ENCODE results near the gene ASPG. TPM values are rescaled to one million over a fixed set of nuclear protein-coding genes. Genes with fewer than 3 reads are reported as not detected.

Gene ASPG
- total and polyA plus RNA-seq, 2 donors, result 2.2 to 2.7 TPM

- DNase-seq (ENCODE audit: extremely low spot score), result no peak
- 86% methylated on average over 42 of the region's 42 CpGs for WGBS
- Histone ChIP-seq H3K27ac (ENCODE audit: low read depth) (no peak overlapping the region), H3K4me1 (ENCODE audit: insufficient read depth) (no peaks in the 10 kb centered on the region), H3K36me3 (ENCODE audit: insufficient read depth) (no peaks in the 10 kb centered on the region), H3K4me3 (ENCODE audit: low read depth, low read length) (no peak overlapping the region)
Measured at GRCh38 chr14:104157016-104157928, 71.8 kb downstream of the ASPG start.

GRCh38 chr14:104158827-104159798 is 73.6 kb downstream of the ASPG start:
- H3K4me3 ChIP-seq (ENCODE audit: low read depth, low read length), result no peak overlapping the region
- 85% methylated on average over 51 of the region's 51 CpGs for WGBS
- DNase-seq (ENCODE audit: extremely low spot score), result no peak
- no peaks in the 10 kb centered on the region for H3K36me3 ChIP-seq (ENCODE audit: insufficient read depth)
- no peak overlapping the region for H3K27ac ChIP-seq (ENCODE audit: low read depth)
- no peaks in the 10 kb centered on the region for H3K4me1 ChIP-seq (ENCODE audit: insufficient read depth)

DNA sequence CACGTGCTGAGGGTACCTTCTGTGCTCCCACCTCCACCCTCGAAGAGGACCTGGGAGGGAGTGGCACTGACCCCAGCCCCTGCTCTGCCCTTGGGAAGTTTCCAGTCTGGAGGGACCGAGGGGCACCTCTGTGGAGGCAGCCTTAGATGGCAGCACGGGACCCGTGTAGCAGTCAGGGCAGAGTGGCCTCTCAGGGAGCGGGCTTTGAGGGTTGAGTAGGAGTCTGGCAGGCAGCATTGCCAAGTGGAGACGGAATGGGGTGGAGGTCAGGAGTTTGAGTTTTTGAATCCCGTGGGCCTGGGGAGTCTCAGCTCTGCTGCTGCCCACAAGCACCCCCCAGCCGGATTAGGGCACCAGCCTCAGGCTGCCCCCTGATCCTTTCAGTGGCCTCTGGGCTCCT is 74.5 kb downstream of the ASPG start:
- Histone ChIP-seq H3K27ac (ENCODE audit: low read depth) (no peak overlapping the region), H3K4me3 (ENCODE audit: low read depth, low read length) (no peak overlapping the region), H3K4me1 (ENCODE audit: insufficient read depth) (no peaks in the 10 kb centered on the region), H3K36me3 (ENCODE audit: insufficient read depth) (no peaks in the 10 kb centered on the region)
- 91% methylated on average over 9 of the region's 9 CpGs for WGBS
- DNase-seq (ENCODE audit: extremely low spot score), result no peak

- H3K27ac ChIP-seq (ENCODE audit: low read depth), result no peak overlapping the region
- no peaks in the 10 kb centered on the region for H3K36me3 ChIP-seq (ENCODE audit: insufficient read depth)
- no peak overlapping the region for H3K4me3 ChIP-seq (ENCODE audit: low read depth, low read length)
- 88% methylated on average over 23 of the region's 23 CpGs for WGBS
- H3K4me1 ChIP-seq (ENCODE audit: insufficient read depth), result no peaks in the 10 kb centered on the region
- no peak for DNase-seq (ENCODE audit: extremely low spot score)
Measured at GRCh38 chr14:104161602-104162367, 76.3 kb downstream of the ASPG start.

GRCh38 chr14:104162495-104162894 is 77.0 kb downstream of the ASPG start:
- Histone ChIP-seq H3K4me1 (ENCODE audit: insufficient read depth) (no peaks in the 10 kb centered on the region), H3K36me3 (ENCODE audit: insufficient read depth) (no peaks in the 10 kb centered on the region), H3K4me3 (ENCODE audit: low read depth, low read length) (no peak overlapping the region), H3K27ac (ENCODE audit: low read depth) (no peak overlapping the region)
- no peak for DNase-seq (ENCODE audit: extremely low spot score)
- 86% methylated on average over 9 of the region's 9 CpGs for WGBS

GRCh38 chr14:104163541-104163940 is 78.0 kb downstream of the ASPG start:
- H3K4me3 ChIP-seq (ENCODE audit: low read depth, low read length), result no peak overlapping the region
- 87% methylated on average over 21 of the region's 21 CpGs for WGBS
- no peaks in the 10 kb centered on the region for H3K4me1 ChIP-seq (ENCODE audit: insufficient read depth)
- no peak for DNase-seq (ENCODE audit: extremely low spot score)
- H3K36me3 ChIP-seq (ENCODE audit: insufficient read depth), result no peaks in the 10 kb centered on the region
- no peak overlapping the region for H3K27ac ChIP-seq (ENCODE audit: low read depth)

DNA sequence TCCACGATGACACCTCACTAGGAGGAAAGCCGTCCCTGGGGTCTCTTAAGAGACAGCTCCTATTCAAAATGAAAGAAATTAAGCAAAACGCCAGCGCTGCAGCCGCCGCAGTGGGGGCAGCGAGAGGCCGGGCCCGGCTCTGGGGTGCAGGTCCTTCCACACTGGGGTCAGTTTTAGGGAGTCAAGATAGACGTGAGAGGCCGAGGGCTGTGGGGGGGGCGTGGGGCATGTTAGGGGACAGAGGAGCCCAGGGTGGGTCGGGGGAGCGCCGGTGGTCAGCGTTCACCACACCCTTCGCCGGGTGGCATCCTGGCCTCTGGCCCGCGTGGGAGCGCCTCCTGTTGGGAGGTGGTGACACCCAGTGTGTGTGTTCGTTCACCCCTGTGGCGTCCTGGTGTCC is 78.5 kb downstream of the ASPG start:
- Histone ChIP-seq H3K4me1 (ENCODE audit: insufficient read depth) (no peaks in the 10 kb centered on the region), H3K27ac (ENCODE audit: low read depth) (no peak overlapping the region), H3K4me3 (ENCODE audit: low read depth, low read length) (no peak overlapping the region), H3K36me3 (ENCODE audit: insufficient read depth) (no peaks in the 10 kb centered on the region)
- DNase-seq (ENCODE audit: extremely low spot score), result no peak
- 83% methylated on average over 23 of the region's 23 CpGs for WGBS

DNA sequence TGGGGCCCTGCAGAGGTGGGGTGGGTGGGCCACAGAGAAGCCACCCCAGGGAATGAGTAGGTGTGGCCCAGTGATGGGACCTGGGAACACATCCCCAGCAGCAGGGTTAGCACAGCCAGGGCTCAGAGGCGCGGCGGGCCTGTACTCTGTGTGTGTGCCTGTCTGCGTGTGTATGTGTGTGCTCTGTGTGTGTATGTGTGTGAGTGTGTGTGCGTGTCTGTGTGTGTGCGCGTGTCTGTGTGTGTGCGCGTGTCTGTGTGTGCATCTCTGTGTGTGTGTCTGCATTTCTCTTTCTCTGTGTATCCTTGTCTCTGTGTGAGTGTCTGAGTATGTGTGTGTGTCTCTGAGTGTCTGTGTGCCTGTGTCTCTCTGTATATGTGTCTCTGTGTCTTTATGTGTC is 79.0 kb downstream of the ASPG start:
- no peaks in the 10 kb centered on the region for H3K36me3 ChIP-seq (ENCODE audit: insufficient read depth)
- no peak overlapping the region for H3K27ac ChIP-seq (ENCODE audit: low read depth)
- WGBS, result 79% methylated on average over 9 of the region's 9 CpGs
- no peaks in the 10 kb centered on the region for H3K4me1 ChIP-seq (ENCODE audit: insufficient read depth)
- no peak overlapping the region for H3K4me3 ChIP-seq (ENCODE audit: low read depth, low read length)
- no peak for DNase-seq (ENCODE audit: extremely low spot score)

Small RNAs within 50 kb of the gene (small RNA-seq; reads per million reads assigned to genes)
- 246 reads per million, percentile 98 among the genes with 10 or more reads in this experiment for gene MIR203A

Other genes with a start within 250 kb of the ASPG start
- gene PPP1R13B, start 238.1 kb upstream of the ASPG start, total RNA-seq, result 15.8 TPM
- 17.8 TPM for gene PPP1R13B, start 238.1 kb upstream of the ASPG start, polyA plus RNA-seq
- gene TDRD9, start 157.2 kb upstream of the ASPG start, total RNA-seq, result 0.95 TPM
- gene TDRD9, start 157.2 kb upstream of the ASPG start, polyA plus RNA-seq, result 2.4 TPM
- not detected for gene RD3L, start 143.2 kb upstream of the ASPG start, total RNA-seq
- 0.57 TPM for gene RD3L, start 143.2 kb upstream of the ASPG start, polyA plus RNA-seq
- 8.5 TPM for gene KIF26A, start 52.9 kb downstream of the ASPG start, total RNA-seq
- 5.7 TPM for gene KIF26A, start 52.9 kb downstream of the ASPG start, polyA plus RNA-seq